ENCODE results near the gene ACSL1. TPM values are rescaled to one million over a fixed set of nuclear protein-coding genes. Genes with fewer than 3 reads are reported as not detected.

Gene ACSL1
- total RNA-seq, 1 donor from 2014 or later: 316 TPM

GRCh38 chr4:184798504-184798903 lies 27.3 kb downstream of the ACSL1 start:
- H3K27me3 ChIP-seq (ENCODE audit: low read depth): no peaks in the 10 kb centered on the region
- no peak overlapping the region for H3K4me3 ChIP-seq
- peaks cover 92% of the 10 kb centered on the region for H3K4me1 ChIP-seq
- no peaks in the 10 kb centered on the region for H3K9me3 ChIP-seq (replicated peaks)
- peaks cover 58% of the 10 kb centered on the region for H3K36me3 ChIP-seq
- TF ChIP-seq CTCF (IDR thresholded peaks at IDR 0.05; ENCODE audit: borderline replicate concordance): no peak
- H3K27ac ChIP-seq (replicated peaks): no peak overlapping the region
- no peak for DNase-seq
- intact Hi-C loops (cut with micrococcal nuclease): no loop called here

GRCh38 chr4:184796906-184797305 lies 28.9 kb downstream of the ACSL1 start:
- intact Hi-C loops (cut with micrococcal nuclease): no loop called here
- H3K27ac ChIP-seq (replicated peaks): peak overlapping the region; percentile 17
- no peak for DNase-seq
- no peaks in the 10 kb centered on the region for H3K9me3 ChIP-seq (replicated peaks)
- no peak overlapping the region for H3K4me3 ChIP-seq
- no peak for TF ChIP-seq CTCF (IDR thresholded peaks at IDR 0.05; ENCODE audit: borderline replicate concordance)
- H3K4me1 ChIP-seq: peaks cover 94% of the 10 kb centered on the region
- no peaks in the 10 kb centered on the region for H3K27me3 ChIP-seq (ENCODE audit: low read depth)
- peaks cover 42% of the 10 kb centered on the region for H3K36me3 ChIP-seq

GRCh38 chr4:184795214-184795844 lies 30.4 kb downstream of the ACSL1 start:
- DNase-seq: no peak
- intact Hi-C loops (cut with micrococcal nuclease): no loop called here
- Histone ChIP-seq H3K4me3 (no peak overlapping the region), H3K9me3 (replicated peaks) (no peaks in the 10 kb centered on the region), H3K36me3 (peaks cover 26% of the 10 kb centered on the region), H3K27me3 (ENCODE audit: low read depth) (no peaks in the 10 kb centered on the region), H3K4me1 (peaks cover 92% of the 10 kb centered on the region), H3K27ac (replicated peaks) (peak overlapping the region; percentile 31)
- TF ChIP-seq CTCF (IDR thresholded peaks at IDR 0.05; ENCODE audit: borderline replicate concordance): no peak

- Histone ChIP-seq H3K9me3 (replicated peaks) (no peaks in the 10 kb centered on the region), H3K27ac (replicated peaks) (peak overlapping the region; percentile 31), H3K36me3 (peaks cover 25% of the 10 kb centered on the region), H3K27me3 (ENCODE audit: low read depth) (no peaks in the 10 kb centered on the region), H3K4me1 (peaks cover 92% of the 10 kb centered on the region), H3K4me3 (no peak overlapping the region)
- no peak for TF ChIP-seq CTCF (IDR thresholded peaks at IDR 0.05; ENCODE audit: borderline replicate concordance)
- intact Hi-C loops (cut with micrococcal nuclease): no loop called here
- DNase-seq: no peak
Observed at GRCh38 chr4:184794470-184794869, 31.3 kb downstream of the ACSL1 start.

GRCh38 chr4:184793735-184794355 lies 31.9 kb downstream of the ACSL1 start:
- Histone ChIP-seq H3K4me3 (no peak overlapping the region), H3K9me3 (replicated peaks) (no peaks in the 10 kb centered on the region), H3K36me3 (peaks cover 28% of the 10 kb centered on the region), H3K4me1 (peaks cover 91% of the 10 kb centered on the region), H3K27ac (replicated peaks) (peak overlapping the region; percentile 69), H3K27me3 (ENCODE audit: low read depth) (no peaks in the 10 kb centered on the region)
- no peak for DNase-seq
- no peak for TF ChIP-seq CTCF (IDR thresholded peaks at IDR 0.05; ENCODE audit: borderline replicate concordance)
- intact Hi-C loops (cut with micrococcal nuclease): no loop called here
